ENCODE data around the gene NOVA2. TPM values are rescaled to one million over a fixed set of nuclear protein-coding genes. Genes with fewer than 3 reads are reported as not detected.
A peak's percentile ranks its signal among the peaks of the same experiment; 100 is the strongest.

The NOVA2 gene
- total RNA-seq, 1 experiment from 2014 or later = 11.3 TPM

- Mint-ChIP-seq H3K4me3 (no peak overlapping the region), H3K4me1 (no peaks in the 10 kb centered on the region), H3K27me3 (ENCODE audit: low read depth) (peaks cover 4% of the 10 kb centered on the region), H3K9me3 (no peaks in the 10 kb centered on the region), H3K36me3 (no peaks in the 10 kb centered on the region), H3K27ac (no peak overlapping the region)
- ChIA-PET POLR2A (interaction anchor here (0.7 kb wide), 1 partner anchor 99 kb away, joined by 3 read pairs; no protein-coding TSS in a partner anchor), CTCF (interaction anchor here (0.6 to 1.1 kb wide), 5 partner anchors 97 to 271 kb away, joined by 3 to 8 read pairs (median 3); no protein-coding TSS in a partner anchor)
- TF ChIP-seq MXD4 (CRISPR knock-in tag; IDR thresholded peaks at IDR 0.05; ENCODE audit: borderline replicate concordance) = no peak
- no peak for TF ChIP-seq ATF1 (CRISPR knock-in tag; IDR thresholded peaks at IDR 0.05)
- ATAC-seq = no peak
- no peak for DNase-seq (ENCODE audit: low spot score)
These were observed 56.1 kb downstream of the NOVA2 start for GRCh38 chr19:45917421-45918091.

GRCh38 chr19:45913874-45914830 is 59.5 kb downstream of the NOVA2 start, which contains the start of gene NANOS2:
TSS of gene NANOS2 (minus strand) at chr19:45914778. CDS start at chr19:45914693, 85 bp downstream.
- POLR2A ChIA-PET = interaction anchor here (1.0 kb wide), 2 partner anchors 103 to 145 kb away, joined by 5 to 6 read pairs; partner anchors contain the start of gene SIX5
- Mint-ChIP-seq H3K27ac (no peak within 1 kb of the TSS), H3K4me3 (no peak within 1 kb of the TSS), H3K36me3 (no peaks in the 10 kb centered on the region), H3K9me3 (no peaks in the 10 kb centered on the region), H3K27me3 (ENCODE audit: low read depth) (peaks cover 7% of the 10 kb centered on the region), H3K4me1 (no peaks in the 10 kb centered on the region)
- CTCF ChIA-PET = interaction anchor here (0.6 to 1.9 kb wide), 38 partner anchors 8 to 366 kb away, joined by 3 to 35 read pairs (median 5); partner anchors contain the start of genes CCDC61, IGFL4, IRF2BP1 and MYPOP
- ATAC-seq (peak; percentile 98), DNase-seq (ENCODE audit: low spot score) (peak; percentile 94)
- TF ChIP-seq CBFB (CRISPR knock-in tag; IDR thresholded peaks at IDR 0.05; ENCODE audit: low read depth) = no peak
- TF ChIP-seq MAX (CRISPR knock-in tag; IDR thresholded peaks at IDR 0.05) = peak; percentile 47; the same call in 1 of the 2 replicates
- TF ChIP-seq SP1 (CRISPR knock-in tag; conservative IDR thresholded peaks at IDR 0.05) = peak; percentile 51; the same call in 1 of the 2 replicates

- no peak overlapping the region for H3K27ac Mint-ChIP-seq
- CTCF ChIA-PET = interaction anchor here (0.8 to 2.0 kb wide), 4 partner anchors 99 to 166 kb away, joined by 3 to 8 read pairs (median 4); no protein-coding TSS in a partner anchor
- no peaks in the 10 kb centered on the region for H3K36me3 Mint-ChIP-seq
- DNase-seq (ENCODE audit: low spot score) (no peak), ATAC-seq (no peak)
- TF ChIP-seq FOXK1 (CRISPR knock-in tag; IDR thresholded peaks at IDR 0.05) (no peak), USF2 (CRISPR knock-in tag; IDR thresholded peaks at IDR 0.05) (no peak), TEAD1 (CRISPR knock-in tag; IDR thresholded peaks at IDR 0.05) (no peak), CBFB (CRISPR knock-in tag; IDR thresholded peaks at IDR 0.05; ENCODE audit: low read depth) (no peak), GTF2I (CRISPR knock-in tag; conservative IDR thresholded peaks at IDR 0.05) (no peak), SMAD4 (CRISPR knock-in tag; IDR thresholded peaks at IDR 0.05) (no peak)
- no peaks in the 10 kb centered on the region for H3K4me1 Mint-ChIP-seq
- H3K9me3 Mint-ChIP-seq = no peaks in the 10 kb centered on the region
- POLR2A ChIA-PET = interaction anchor here (0.6 kb wide), 1 partner anchor 93 kb away, joined by 3 read pairs; no protein-coding TSS in a partner anchor
- no peak overlapping the region for H3K4me3 Mint-ChIP-seq
- H3K27me3 Mint-ChIP-seq (ENCODE audit: low read depth) = peaks cover 7% of the 10 kb centered on the region
These were observed 62.4 kb downstream of the NOVA2 start for GRCh38 chr19:45911291-45911690.

GRCh38 chr19:45908956-45909355 is 64.7 kb downstream of the NOVA2 start:
- no peak overlapping the region for H3K4me3 Mint-ChIP-seq
- H3K27ac Mint-ChIP-seq = peak overlapping the region; percentile 48; the same call in 1 of the 2 replicates
- H3K9me3 Mint-ChIP-seq = no peaks in the 10 kb centered on the region
- ChIA-PET POLR2A (no interaction called here), CTCF (interaction anchor here (0.8 to 2.2 kb wide), 6 partner anchors 28 to 170 kb away, joined by 3 to 8 read pairs (median 4); no protein-coding TSS in a partner anchor)
- ATAC-seq (no peak), DNase-seq (ENCODE audit: low spot score) (no peak)
- no peak for TF ChIP-seq SMAD3 (CRISPR knock-in tag; IDR thresholded peaks at IDR 0.05; ENCODE audit: borderline replicate concordance)
- peaks cover 7% of the 10 kb centered on the region for H3K27me3 Mint-ChIP-seq (ENCODE audit: low read depth)
- H3K36me3 Mint-ChIP-seq = no peaks in the 10 kb centered on the region
- no peaks in the 10 kb centered on the region for H3K4me1 Mint-ChIP-seq

- POLR2A ChIA-PET = no interaction called here
- H3K4me3 Mint-ChIP-seq = no peak overlapping the region
- H3K36me3 Mint-ChIP-seq = no peaks in the 10 kb centered on the region
- no peak overlapping the region for H3K27ac Mint-ChIP-seq
- CTCF ChIA-PET = interaction anchor here (0.6 kb wide), 1 partner anchor 47 kb away, joined by 3 read pairs; no protein-coding TSS in a partner anchor
- H3K27me3 Mint-ChIP-seq (ENCODE audit: low read depth) = peaks cover 14% of the 10 kb centered on the region
- H3K4me1 Mint-ChIP-seq = peaks cover 6% of the 10 kb centered on the region; the same call in 1 of the 2 replicates
- no peak for ATAC-seq
- H3K9me3 Mint-ChIP-seq = no peaks in the 10 kb centered on the region
- DNase-seq (ENCODE audit: low spot score) = no peak
- no peak for TF ChIP-seq ATF6 (CRISPR knock-in tag; IDR thresholded peaks at IDR 0.05)
- TF ChIP-seq ZNF416 (CRISPR knock-in tag; IDR thresholded peaks at IDR 0.05) = no peak
- TF ChIP-seq RELA (CRISPR knock-in tag; IDR thresholded peaks at IDR 0.05; ENCODE audit: borderline replicate concordance) = no peak
- no peak for TF ChIP-seq IRF2 (CRISPR knock-in tag; IDR thresholded peaks at IDR 0.05; ENCODE audit: borderline replicate concordance, low read depth)
- no peak for TF ChIP-seq ZMAT4 (CRISPR knock-in tag; IDR thresholded peaks at IDR 0.05)
- TF ChIP-seq SOX15 (CRISPR knock-in tag; IDR thresholded peaks at IDR 0.05) = no peak
- TF ChIP-seq CTCF (IDR thresholded peaks at IDR 0.05) = no peak
These were observed 67.4 kb downstream of the NOVA2 start for GRCh38 chr19:45906221-45906620.
